Myocyte (in vitro differentiated cells): ENCODE data around the gene ALLC. TPM values are rescaled to one million over a fixed set of nuclear protein-coding genes. Genes with fewer than 3 reads are reported as not detected.

Experiments
- DNase-seq: peaks from one replicate; pipeline ENCODE4 v3.0.0-alpha.2; 2012; ENCODE audit warnings: low read depth
- total RNA-seq: library from RNA; depleted of rRNA; stranded (reverse); fragments of >200 nt; gene quantifications from 2 replicates; pipeline ENCODE4 v1.2.3, GENCODE V29; 2014

Gene ALLC
- total RNA-seq, 1 donor from 2014 or later, result not detected

DNA sequence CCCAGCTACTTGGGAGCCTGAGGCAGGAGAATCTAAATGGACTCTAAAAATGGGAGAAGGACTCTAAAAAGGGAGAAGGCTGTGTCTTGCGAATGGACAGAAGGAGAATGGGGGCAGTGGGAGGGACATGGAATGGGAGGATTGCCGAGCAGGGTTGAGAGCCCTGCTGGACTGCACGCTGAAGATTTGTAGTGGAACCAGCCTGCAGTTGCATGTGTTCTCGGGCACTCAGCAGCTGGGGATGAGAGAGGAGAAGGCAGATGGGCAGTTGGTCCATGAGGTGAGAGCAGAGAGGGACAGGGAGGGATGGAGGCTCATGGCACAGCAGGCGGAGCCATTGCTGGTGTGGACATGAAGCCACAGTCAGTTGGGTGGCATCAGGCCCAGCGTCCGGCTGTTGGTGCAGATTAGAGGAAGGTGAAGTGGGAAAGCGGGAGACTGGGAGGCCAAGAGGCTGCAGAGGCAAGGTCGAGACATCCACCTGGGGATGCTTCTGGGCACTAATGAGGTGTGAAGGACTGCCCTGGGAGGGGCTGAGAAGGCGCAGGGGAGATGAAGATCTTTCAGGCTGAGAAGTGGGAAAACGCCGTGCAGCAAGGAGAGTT lies 86.1 kb downstream of the ALLC start:
- no peak for DNase-seq

GRCh38 chr2:3745920-3746319 lies 87.9 kb downstream of the ALLC start:
- DNase-seq, result no peak

GRCh38 chr2:3747032-3747654 lies 89.1 kb downstream of the ALLC start:
- no peak for DNase-seq

GRCh38 chr2:3747826-3748225 lies 89.8 kb downstream of the ALLC start:
- DNase-seq, result no peak

- no peak for DNase-seq
Measured at GRCh38 chr2:3749201-3749600, 91.2 kb downstream of the ALLC start.

GRCh38 chr2:3751251-3751650 lies 93.3 kb downstream of the ALLC start:
- DNase-seq, result no peak

DNA sequence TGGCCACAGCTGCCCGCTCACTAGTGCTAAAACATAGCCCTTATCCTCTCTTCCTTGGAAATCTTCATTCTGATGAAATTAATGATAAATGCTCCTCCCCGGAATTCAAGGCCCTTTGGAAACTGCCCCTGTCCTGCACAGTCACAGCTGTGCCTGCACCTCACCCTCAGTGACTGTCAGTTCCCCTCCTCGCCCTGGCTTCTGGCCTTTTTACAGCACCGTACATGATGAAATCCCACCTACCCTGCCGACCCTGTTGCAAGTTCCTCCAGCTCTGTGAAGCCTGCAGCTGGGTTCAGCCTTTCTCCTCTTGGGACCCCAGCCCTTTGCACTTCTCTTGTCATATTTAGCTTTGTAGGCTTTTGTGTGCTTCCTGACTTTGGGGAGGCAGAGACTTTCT lies 93.8 kb downstream of the ALLC start:
- no peak for DNase-seq

Other genes with a start within 250 kb of the ALLC start
- gene ADI1, start 138.7 kb upstream of the ALLC start, total RNA-seq, result 39.9 and 44.4 TPM in 2 replicates
- 30.6 and 32.9 TPM in 2 replicates for gene RNASEH1, start 99.9 kb upstream of the ALLC start, total RNA-seq
- gene RPS7, start 82.9 kb upstream of the ALLC start, total RNA-seq, result 1,520 and 2,124 TPM in 2 replicates
- gene COLEC11, start 63.1 kb upstream of the ALLC start, total RNA-seq, result not detected in 2 replicates
- gene DCDC2C, start 45.4 kb downstream of the ALLC start, total RNA-seq, result not detected in 2 replicates